IPS DF 6.9 (cell line): ENCODE measurements around the gene FXYD4.
"Not testable (repeated sequence)": the region's sequence is repeated elsewhere in the genome, so short reads cannot be mapped to it uniquely, and the experiment has no call there.

Source experiments
- DNase-seq: peaks from one replicate; pipeline ENCODE4 v3.0.0-alpha.2; 2013; ENCODE audit warnings: low read depth, low spot score
- H3K27ac ChIP-seq: one replicate; pipeline ENCODE4 v1.5.1; 2013; ENCODE audit warnings: low read length, control low read depth
- H3K27me3 ChIP-seq: 2 replicates; pipeline ENCODE4 v1.6.1; 2013; ENCODE audit warnings: mild to moderate bottlenecking, low read length; ENCODE audit not compliant: control insufficient read depth, insufficient read depth
- H3K36me3 ChIP-seq: 2 replicates; pipeline ENCODE4 v1.6.1; 2013; ENCODE audit warnings: low read length; ENCODE audit not compliant: control insufficient read depth, insufficient read depth
- H3K4me1 ChIP-seq: 2 replicates; pipeline ENCODE4 v1.6.1; 2013; ENCODE audit warnings: low read length; ENCODE audit not compliant: control insufficient read depth, insufficient read depth
- H3K4me3 ChIP-seq: 2 replicates; pipeline ENCODE4 v1.5.1; 2013; ENCODE audit warnings: mild to moderate bottlenecking, low read length
- H3K9me3 ChIP-seq: 2 replicates; pipeline ENCODE4 v1.6.1; 2013; ENCODE audit warnings: low read length, inconsistent platforms; ENCODE audit not compliant: control insufficient read depth, insufficient read depth
- WGBS: extraction: QIAGEN DNeasy Blood & Tissue Kit; methylation state at CpG from one replicate; pipeline ENCODE4 v1.1.7; 2013; ENCODE audit warnings: mixed read lengths, missing lambda C conversion rate; ENCODE audit not compliant: insufficient read length, insufficient coverage; 5-methylcytosine and 5-hydroxymethylcytosine counted together

Gene FXYD4

DNA sequence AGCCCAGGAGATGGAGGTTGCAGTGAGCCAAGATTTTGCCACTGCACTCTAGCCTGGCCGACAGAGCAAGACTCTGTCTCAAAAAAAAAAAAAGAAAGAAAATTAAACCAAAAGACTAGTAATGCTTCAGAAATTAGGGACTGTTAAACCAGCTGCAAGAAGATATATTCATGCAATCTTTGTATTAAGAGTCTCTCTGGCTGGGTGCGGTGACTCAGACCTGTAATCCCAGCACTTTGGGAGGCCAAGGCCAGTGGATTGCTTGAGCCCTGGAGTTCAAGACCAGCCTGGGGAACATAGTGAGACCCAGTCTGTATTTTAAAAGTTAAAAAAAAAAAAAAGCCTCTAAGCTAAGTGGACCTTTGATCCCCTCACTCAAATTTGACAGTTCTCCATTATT, 40.1 kb downstream of the FXYD4 start:
- H3K36me3 ChIP-seq: no peaks in the 10 kb centered on the region
- no peak overlapping the region for H3K4me3 ChIP-seq
- H3K27me3 ChIP-seq: no peaks in the 10 kb centered on the region
- H3K27ac ChIP-seq: no peak overlapping the region
- H3K4me1 ChIP-seq: no peaks in the 10 kb centered on the region
- no CpG with 5 or more reads among the region's 2 CpGs for WGBS
- DNase-seq: no peak
- no peaks in the 10 kb centered on the region for H3K9me3 ChIP-seq

DNA sequence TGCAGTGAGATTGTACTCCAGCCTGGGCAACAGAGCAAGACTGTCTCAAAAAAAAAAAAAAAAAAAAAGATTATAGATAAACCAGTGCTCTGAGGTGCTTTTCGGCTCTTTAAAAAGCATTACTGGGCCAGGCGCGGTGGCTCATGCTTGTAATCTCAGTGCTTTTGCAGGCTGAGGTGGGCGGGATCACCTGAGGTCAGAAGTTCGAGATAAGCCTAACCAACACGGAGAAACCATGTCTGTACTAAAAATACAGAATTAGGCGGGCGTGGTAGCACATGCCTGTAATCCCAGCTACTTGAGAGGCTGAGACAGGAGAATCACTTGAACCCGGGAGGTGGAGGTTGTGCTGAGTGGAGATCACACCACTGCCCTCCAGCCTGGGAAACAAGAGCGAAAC, 44.1 kb downstream of the FXYD4 start:
- no CpG with 5 or more reads among the region's 10 CpGs for WGBS
- no peaks in the 10 kb centered on the region for H3K4me1 ChIP-seq
- H3K9me3 ChIP-seq: no peaks in the 10 kb centered on the region
- H3K27me3 ChIP-seq: no peaks in the 10 kb centered on the region
- DNase-seq: no peak
- no peak overlapping the region for H3K4me3 ChIP-seq
- H3K27ac ChIP-seq: no peak overlapping the region
- no peaks in the 10 kb centered on the region for H3K36me3 ChIP-seq

DNA sequence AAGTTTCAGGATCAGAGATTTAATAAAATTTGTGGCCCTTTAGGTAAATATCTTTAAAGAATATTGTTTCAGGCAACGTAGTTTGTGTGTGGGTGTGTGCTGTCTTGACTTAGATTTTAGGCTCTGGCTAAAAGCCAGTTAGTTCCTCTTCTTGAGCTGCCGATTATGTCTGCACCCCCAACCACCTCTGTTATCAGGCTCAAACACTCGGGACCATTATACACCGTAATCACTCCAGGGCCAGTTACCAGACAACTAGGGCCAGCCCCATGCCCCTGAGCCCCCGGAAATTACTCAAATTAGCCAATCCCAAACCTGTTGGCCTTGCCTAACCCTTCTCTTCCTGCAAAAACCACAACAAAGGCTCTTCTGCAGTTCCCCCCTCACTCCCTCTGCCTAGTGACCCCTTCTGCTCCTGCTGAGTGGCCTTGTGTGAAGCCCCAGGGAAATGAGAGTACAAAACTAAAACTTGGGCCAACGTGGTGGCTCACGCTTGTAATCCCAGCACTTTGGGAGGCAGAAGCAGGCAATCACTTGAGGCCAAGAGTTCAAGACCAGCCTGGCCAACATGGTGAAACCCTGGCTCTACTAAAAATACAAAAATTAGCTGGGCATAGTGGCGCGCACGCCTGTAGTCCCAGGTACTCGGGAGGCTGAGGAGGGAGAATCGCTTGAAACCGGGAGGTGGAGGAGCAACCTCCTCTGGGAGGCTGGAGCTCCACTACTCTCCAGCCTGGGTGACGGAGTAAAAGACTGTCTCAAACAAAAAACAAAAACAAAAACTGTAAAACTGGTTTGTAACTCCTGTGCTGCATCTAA, 46.7 kb downstream of the FXYD4 start:
- WGBS: no CpG with 5 or more reads among the region's 14 CpGs
- Histone ChIP-seq H3K9me3 (no peaks in the 10 kb centered on the region), H3K27me3 (no peaks in the 10 kb centered on the region), H3K36me3 (no peaks in the 10 kb centered on the region), H3K27ac (no peak overlapping the region), H3K4me3 (no peak overlapping the region), H3K4me1 (no peaks in the 10 kb centered on the region)
- DNase-seq: no peak

DNA sequence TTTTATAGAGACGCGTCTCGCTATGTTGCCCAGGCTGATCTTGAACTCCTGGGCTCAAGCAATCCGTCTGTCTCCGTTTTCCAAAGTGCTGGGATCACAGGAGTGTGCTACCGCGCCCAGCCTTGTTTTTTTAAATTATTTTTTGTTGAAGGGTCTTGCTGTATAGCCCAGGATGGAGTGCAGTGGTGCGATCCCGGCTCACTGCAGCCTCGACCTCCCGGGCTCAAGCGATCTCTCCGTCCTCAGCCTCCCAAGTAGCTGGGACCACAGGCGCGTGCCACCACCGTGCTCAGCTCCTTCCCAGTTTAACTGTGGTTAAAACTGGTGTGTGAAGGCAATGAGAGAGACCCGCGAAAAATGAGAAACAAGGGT, 48.5 kb downstream of the FXYD4 start:
- no CpG with 5 or more reads among the region's 18 CpGs for WGBS
- no peak for DNase-seq
- Histone ChIP-seq H3K27ac (no peak overlapping the region), H3K9me3 (no peaks in the 10 kb centered on the region), H3K27me3 (no peaks in the 10 kb centered on the region), H3K36me3 (no peaks in the 10 kb centered on the region), H3K4me3 (no peak overlapping the region), H3K4me1 (no peaks in the 10 kb centered on the region)

DNA sequence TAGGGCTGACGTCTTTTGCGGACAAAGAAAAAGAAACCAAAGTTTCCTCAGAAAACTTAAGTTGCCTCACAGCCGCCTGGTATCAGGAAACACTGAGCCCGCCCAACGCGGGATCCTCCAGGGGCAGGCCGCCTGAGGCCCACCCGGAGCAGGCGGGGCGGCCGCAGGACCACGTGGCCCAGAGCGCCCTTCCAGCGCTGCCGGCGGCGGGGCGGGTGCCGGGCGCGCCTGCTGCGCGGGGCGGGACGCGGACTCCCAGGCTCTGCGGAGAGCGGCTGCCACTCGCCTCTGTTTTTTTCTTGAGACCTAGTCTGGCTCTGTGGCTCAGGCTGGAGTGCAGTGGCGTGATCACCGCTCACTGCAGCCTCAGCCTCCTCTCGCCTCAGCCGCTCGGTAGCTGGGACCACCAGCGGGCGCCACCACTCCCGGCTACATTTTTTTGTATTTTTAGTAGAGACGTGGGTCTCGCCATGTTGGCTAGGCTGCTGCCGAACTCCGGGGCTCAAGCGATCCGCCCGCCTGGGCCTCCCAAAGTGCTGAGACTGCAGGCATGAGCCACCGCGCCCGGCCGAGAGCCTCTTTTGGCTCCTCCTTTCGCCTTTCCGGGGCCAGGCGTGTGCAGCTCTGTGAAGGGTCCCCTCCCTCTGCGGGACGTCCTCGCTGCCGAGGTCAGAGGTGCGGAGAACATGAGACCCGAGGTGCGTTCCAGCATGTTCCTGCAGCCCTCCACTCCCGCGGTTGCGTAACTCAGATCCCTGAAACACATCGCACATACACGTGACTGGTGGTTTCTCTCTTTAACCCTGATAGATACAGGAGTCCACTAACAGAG, 49.1 kb downstream of the FXYD4 start:
- H3K4me1 ChIP-seq: no peaks in the 10 kb centered on the region

DNA sequence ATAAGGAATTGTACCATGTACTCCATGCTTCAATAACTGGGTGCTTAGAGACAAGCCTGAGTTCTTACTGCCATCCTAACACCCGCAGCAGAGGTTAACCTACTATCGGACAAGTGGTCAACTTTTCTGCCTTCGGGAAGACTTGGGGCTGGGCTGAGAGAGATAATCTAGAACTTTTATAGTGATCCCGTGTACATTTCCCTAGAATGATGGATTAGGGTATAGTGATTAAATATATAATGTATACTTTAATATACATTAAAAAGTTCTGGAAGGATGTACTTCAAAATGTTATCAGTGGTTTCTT, 49.7 kb downstream of the FXYD4 start:
- Histone ChIP-seq H3K4me3 (peak overlapping the region; percentile 23; the same call in 1 of the 2 replicates), H3K27me3 (no peaks in the 10 kb centered on the region), H3K36me3 (no peaks in the 10 kb centered on the region), H3K9me3 (no peaks in the 10 kb centered on the region), H3K27ac (no peak overlapping the region), H3K4me1 (no peaks in the 10 kb centered on the region)
- DNase-seq: no peak
- no CpG with 5 or more reads among the region's 4 CpGs for WGBS

More for the DNA sequence above, 49.1 kb downstream of the FXYD4 start:
- no peaks in the 10 kb centered on the region for H3K27me3 ChIP-seq
- H3K36me3 ChIP-seq: no peaks in the 10 kb centered on the region
- WGBS: no CpG with 5 or more reads among the region's 63 CpGs
- peak overlapping the region; percentile 23; the same call in 1 of the 2 replicates for H3K4me3 ChIP-seq
- no peaks in the 10 kb centered on the region for H3K9me3 ChIP-seq
- no peak overlapping the region for H3K27ac ChIP-seq
- no peak for DNase-seq

DNA sequence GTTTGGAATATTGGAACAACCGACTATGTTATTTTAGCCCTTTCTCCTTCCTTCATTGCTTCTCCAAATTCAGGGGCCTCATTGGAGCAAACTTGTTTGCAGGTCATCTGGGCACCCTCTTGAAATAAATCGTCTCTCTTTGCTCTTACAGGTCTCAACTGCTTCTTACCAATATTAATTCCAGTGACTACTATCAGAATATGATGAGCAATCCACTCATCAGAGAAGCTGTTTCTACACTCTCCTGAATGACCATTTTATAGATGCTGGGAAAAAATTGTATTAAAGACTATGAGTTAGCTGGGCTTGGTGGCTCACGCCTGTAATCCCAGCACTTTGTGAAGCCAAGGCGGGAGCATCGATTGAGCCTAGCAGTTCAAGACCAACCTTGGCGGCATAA, 50.1 kb downstream of the FXYD4 start:
- no peak overlapping the region for H3K27ac ChIP-seq
- WGBS: no CpG with 5 or more reads among the region's 6 CpGs

DNA sequence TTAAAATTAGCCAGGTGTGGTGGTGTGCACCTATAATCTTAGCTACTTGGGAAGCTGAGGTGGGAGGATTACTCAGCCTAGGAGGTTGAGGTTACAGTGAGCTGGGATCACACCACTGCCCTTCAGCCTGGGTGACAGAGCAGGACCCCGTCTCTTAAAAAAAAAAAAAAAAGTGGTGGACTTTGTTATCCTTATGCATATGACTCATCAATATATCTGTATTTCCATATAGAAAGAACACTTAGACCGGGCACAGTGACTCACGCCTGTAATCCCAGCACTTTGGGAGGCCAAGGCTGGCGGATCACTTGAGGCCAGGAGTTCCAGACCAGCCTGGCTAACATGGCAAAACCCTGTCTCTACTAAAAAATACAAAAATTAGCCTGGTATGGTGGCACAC, 50.5 kb downstream of the FXYD4 start:
- not testable (repeated sequence) for H3K27ac ChIP-seq

More for the DNA sequence above, 50.1 kb downstream of the FXYD4 start:
- Histone ChIP-seq H3K4me1 (no peaks in the 10 kb centered on the region), H3K36me3 (no peaks in the 10 kb centered on the region), H3K27me3 (no peaks in the 10 kb centered on the region), H3K4me3 (no peak overlapping the region), H3K9me3 (no peaks in the 10 kb centered on the region)
- DNase-seq: no peak

DNA sequence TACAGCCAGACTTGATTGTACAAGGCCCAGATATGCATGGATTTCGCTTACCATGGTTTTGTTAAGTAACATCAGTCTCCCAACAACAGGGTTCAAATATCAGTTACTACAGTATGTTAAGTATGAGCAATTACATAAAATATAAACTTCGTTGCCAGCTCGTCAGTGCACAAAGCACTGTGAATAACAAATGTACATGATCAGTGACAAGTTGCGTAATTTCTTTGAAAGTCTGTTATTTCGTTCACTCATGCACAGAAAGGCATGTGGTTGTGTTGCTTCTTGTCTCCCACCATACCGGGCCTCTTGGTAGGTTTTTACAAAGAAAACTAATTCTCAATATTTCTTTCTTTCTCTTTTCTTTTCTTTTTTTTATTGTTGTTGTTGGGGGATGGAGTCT, 53.0 kb downstream of the FXYD4 start:
- no peaks in the 10 kb centered on the region for H3K36me3 ChIP-seq
- H3K27me3 ChIP-seq: no peaks in the 10 kb centered on the region
- H3K27ac ChIP-seq: no peak overlapping the region
- WGBS: no CpG with 5 or more reads among the region's 6 CpGs
- no peaks in the 10 kb centered on the region for H3K4me1 ChIP-seq
- no peak overlapping the region for H3K4me3 ChIP-seq
- no peaks in the 10 kb centered on the region for H3K9me3 ChIP-seq
- DNase-seq: no peak

More for the DNA sequence above, 50.5 kb downstream of the FXYD4 start:
- not testable (repeated sequence) for H3K27me3 ChIP-seq, H3K4me1 ChIP-seq, H3K9me3 ChIP-seq, DNase-seq, H3K4me3 ChIP-seq, H3K36me3 ChIP-seq
- WGBS: no CpG with 5 or more reads among the region's 4 CpGs
